ENCODE results near the gene SLC38A10. TPM values are rescaled to one million over a fixed set of nuclear protein-coding genes. Genes with fewer than 3 reads are reported as not detected.
"Not testable (repeated sequence)": the region's sequence is repeated elsewhere in the genome, so short reads cannot be mapped to it uniquely, and the experiment has no call there.

Gene SLC38A10
- total and polyA plus RNA-seq, 4 donors = 26.7 to 76.8 (median 59.1) TPM

DNA sequence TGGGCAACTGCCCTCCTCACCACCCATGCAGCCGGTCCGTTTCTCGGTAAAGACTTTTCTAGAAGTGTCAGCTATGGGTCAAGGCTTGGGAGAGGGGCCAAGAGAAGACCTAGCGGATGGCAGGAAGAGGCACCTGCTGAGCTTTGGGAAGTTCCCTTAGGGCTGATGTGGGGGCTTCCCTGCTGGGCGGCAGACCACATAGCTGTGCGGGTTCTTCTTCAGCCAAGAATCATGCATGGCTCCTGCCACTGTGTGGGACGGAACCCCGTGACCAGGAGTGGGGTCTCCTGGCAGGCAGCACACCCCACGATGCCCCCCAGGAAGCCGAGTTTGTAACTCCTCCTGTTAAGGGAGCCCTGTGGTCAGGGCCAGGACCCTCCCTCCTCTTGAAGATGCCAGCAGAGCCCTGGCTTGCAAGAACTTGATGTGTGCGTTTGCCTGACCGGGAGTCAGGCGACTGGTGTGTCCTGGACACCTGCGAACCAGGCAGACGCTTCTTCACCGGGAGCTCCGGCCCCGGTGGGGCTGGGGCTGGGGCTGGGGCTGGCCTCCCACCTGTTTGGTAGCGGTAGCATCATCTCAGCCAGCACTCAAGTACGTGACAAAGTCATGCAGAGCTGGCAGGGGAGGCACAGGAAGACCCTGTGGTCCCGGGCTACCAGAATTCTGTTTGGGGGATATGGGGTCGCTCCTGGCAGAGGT is 17.7 kb upstream of the SLC38A10 start:
- Histone ChIP-seq H3K27me3 (ENCODE audit: control insufficient read depth, insufficient read depth, low read length) (no peaks in the 10 kb centered on the region), H3K27ac (ENCODE audit: low read depth, low read length) (no peak overlapping the region), H3K36me3 (ENCODE audit: control insufficient read depth, insufficient read depth, low read length) (no peaks in the 10 kb centered on the region), H3K4me3 (ENCODE audit: low read depth, low read length) (no peak overlapping the region), H3K9me3 (ENCODE audit: control insufficient read depth, insufficient read depth, low read length) (no peaks in the 10 kb centered on the region), H3K4me1 (ENCODE audit: control insufficient read depth, insufficient read depth, low read length) (peaks cover 61% of the 10 kb centered on the region)
- no peak for DNase-seq (ENCODE audit: low read depth in 4 of 6, low spot score in 6 of 6)
- WGBS (ENCODE audit: insufficient coverage) = 86% methylated on average over 22 of the region's 22 CpGs

DNA sequence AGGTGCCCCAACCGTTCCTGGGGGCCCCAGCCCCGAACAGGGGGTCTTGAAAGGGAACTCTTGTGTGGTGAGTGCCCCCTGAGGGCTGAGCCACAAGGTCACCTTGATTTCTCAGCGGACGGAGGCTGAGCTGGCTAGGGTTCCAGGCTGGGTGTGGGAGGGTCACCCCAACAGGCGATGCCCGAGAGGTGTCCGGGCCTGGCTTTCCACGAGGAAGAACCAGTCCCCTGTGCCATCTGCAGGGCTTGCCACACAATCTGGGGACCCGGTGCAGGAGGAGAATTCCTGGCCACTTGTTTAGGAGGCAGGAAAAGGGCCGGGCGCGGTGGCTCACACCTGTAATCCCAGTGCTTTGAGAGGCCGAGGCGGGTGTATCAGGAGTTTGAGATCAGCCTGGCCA is 16.8 kb upstream of the SLC38A10 start:
- H3K4me3 ChIP-seq (ENCODE audit: low read depth, low read length) = no peak overlapping the region
- H3K4me1 ChIP-seq (ENCODE audit: control insufficient read depth, insufficient read depth, low read length) = peaks cover 56% of the 10 kb centered on the region
- H3K27me3 ChIP-seq (ENCODE audit: control insufficient read depth, insufficient read depth, low read length) = no peaks in the 10 kb centered on the region
- DNase-seq (ENCODE audit: low read depth in 4 of 6, low spot score in 6 of 6) = no peak
- no peak overlapping the region for H3K27ac ChIP-seq (ENCODE audit: low read depth, low read length)
- WGBS (ENCODE audit: insufficient coverage) = 89% methylated on average over 14 of the region's 14 CpGs
- no peaks in the 10 kb centered on the region for H3K9me3 ChIP-seq (ENCODE audit: control insufficient read depth, insufficient read depth, low read length)
- H3K36me3 ChIP-seq (ENCODE audit: control insufficient read depth, insufficient read depth, low read length) = no peaks in the 10 kb centered on the region

DNA sequence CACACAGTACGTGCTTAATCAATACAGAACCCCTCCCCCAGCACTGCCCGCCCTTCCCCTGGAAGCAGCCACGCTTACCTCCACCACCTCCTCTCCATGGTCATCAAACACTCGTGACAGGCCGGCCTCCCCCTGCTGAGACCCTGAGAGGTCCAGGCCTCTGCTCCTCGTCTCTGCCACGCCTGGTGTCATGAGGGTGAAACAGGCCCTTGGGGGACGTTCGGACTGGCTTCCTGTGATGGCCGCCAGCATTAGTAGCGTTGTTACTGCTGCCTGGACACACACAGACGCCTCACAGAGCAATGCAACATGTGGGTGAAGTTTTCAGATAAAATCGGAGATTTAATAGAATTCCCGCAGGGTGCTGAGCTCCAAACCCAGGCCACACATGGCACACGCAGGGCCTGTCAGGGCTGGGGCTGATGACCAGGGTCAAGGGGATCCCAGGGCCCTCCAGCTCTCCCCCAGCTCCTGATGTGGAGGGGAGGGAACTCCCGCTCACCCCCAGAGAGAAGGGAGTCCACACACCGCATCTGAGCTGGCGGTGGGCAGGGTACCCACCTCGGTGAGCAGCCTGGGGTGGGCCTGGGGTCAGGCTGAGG is 15.9 kb upstream of the SLC38A10 start:
- H3K4me1 ChIP-seq (ENCODE audit: control insufficient read depth, insufficient read depth, low read length) = peaks cover 51% of the 10 kb centered on the region
- 78% methylated on average over 15 of the region's 19 CpGs for WGBS (ENCODE audit: insufficient coverage)
- no peaks in the 10 kb centered on the region for H3K27me3 ChIP-seq (ENCODE audit: control insufficient read depth, insufficient read depth, low read length)
- H3K4me3 ChIP-seq (ENCODE audit: low read depth, low read length) = no peak overlapping the region
- no peak for DNase-seq (ENCODE audit: low read depth in 4 of 6, low spot score in 6 of 6)
- H3K27ac ChIP-seq (ENCODE audit: low read depth, low read length) = no peak overlapping the region
- H3K9me3 ChIP-seq (ENCODE audit: control insufficient read depth, insufficient read depth, low read length) = no peaks in the 10 kb centered on the region
- H3K36me3 ChIP-seq (ENCODE audit: control insufficient read depth, insufficient read depth, low read length) = no peaks in the 10 kb centered on the region

DNA sequence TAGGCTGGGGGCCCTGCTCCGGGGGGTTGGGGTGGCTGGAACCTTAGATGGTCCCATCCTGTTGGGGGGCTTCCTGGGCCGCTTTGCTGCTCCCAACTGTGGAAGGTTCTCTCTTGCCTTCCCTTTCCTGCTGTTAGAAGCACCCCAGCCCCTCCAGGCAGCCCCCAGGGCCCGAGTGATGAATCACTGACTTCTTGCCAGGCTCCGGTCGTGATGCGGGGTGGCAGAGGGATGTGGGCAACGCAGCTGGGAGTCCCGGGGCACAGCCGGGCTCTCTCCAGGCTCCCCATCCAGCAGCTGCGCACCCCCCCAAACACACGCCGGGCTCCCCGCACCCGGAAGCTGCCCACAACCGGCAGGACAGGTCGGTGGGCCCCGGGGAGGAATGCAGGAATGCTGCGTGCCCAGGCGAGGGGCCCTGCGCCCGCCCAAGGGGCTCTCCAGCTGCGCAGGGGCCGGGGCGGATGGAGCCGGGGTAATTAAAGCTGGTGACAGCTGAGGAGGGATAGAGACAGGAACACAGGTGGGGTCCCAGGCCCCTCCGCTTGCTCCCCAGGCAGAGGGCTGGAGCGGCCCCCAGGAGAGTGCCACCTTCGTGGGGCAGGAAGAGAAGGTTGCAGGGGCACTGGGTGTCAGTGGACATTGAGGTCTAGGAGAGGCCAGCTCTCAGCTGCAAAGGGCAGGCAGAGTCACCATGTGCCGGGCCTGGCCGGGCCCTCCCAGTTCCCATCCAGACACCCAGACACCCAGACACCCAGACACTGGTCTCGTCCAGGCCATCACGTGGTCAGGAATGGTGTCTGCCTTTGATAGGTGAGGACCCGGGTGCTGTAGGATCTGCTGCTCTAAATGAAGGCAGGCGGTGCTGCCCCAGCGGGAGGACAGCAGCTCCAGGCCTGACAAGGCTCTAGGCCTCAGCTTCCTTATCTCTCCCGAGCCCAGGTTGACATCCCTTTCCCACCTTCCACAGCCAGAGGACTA is 15.0 kb upstream of the SLC38A10 start:
- DNase-seq (ENCODE audit: low read depth in 4 of 6, low spot score in 6 of 6) = no peak
- peaks cover 46% of the 10 kb centered on the region for H3K4me1 ChIP-seq (ENCODE audit: control insufficient read depth, insufficient read depth, low read length)
- whole genome bisulfite sequencing (ENCODE audit: insufficient coverage) = 63% methylated on average over 30 of the region's 36 CpGs
- peak overlapping the region; percentile 64 for H3K27ac ChIP-seq (ENCODE audit: low read depth, low read length)
- no peak overlapping the region for H3K4me3 ChIP-seq (ENCODE audit: low read depth, low read length)
- H3K9me3 ChIP-seq (ENCODE audit: control insufficient read depth, insufficient read depth, low read length) = no peaks in the 10 kb centered on the region
- no peaks in the 10 kb centered on the region for H3K27me3 ChIP-seq (ENCODE audit: control insufficient read depth, insufficient read depth, low read length)
- no peaks in the 10 kb centered on the region for H3K36me3 ChIP-seq (ENCODE audit: control insufficient read depth, insufficient read depth, low read length)

DNA sequence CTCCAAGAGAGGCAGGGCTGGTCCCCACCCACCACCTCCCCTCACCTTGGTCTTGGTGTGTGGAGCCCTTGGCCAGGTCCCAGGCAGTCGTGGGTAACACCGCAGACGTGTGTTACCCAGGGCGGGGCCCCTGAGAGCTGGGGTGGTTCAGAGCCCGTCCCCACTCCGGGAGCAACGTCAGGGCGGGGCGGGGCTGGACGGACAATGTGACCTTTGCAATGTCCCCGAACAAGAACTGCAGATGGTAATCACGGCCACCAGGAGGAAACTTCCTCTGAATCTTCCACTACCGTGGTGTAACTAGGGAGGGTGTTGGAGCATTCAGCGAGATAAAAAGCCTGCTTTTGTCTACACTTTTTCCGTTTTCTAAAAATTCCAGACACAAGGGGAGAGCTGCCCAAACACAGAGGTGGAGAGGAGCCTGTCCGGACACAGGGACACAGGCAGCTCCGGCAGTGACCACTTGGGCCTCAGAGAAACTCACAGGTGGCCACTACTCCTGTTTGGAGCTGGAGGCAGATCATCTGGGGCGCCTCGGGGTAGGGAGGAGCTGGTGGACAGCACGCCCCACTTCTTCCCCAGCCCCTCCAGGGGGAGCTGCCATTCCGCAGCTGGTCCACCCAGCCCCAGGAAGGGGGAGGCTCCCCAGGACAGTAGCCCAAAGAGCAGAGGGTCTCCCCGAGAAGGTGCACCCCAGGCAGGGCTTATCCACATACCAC is 14.2 kb upstream of the SLC38A10 start:
- Histone ChIP-seq H3K27me3 (ENCODE audit: control insufficient read depth, insufficient read depth, low read length) (no peaks in the 10 kb centered on the region), H3K4me3 (ENCODE audit: low read depth, low read length) (peak overlapping the region; percentile 5), H3K27ac (ENCODE audit: low read depth, low read length) (peak overlapping the region; percentile 64), H3K4me1 (ENCODE audit: control insufficient read depth, insufficient read depth, low read length) (peaks cover 37% of the 10 kb centered on the region), H3K9me3 (ENCODE audit: control insufficient read depth, insufficient read depth, low read length) (no peaks in the 10 kb centered on the region), H3K36me3 (ENCODE audit: control insufficient read depth, insufficient read depth, low read length) (no peaks in the 10 kb centered on the region)
- 18% methylated on average over 17 of the region's 22 CpGs for WGBS (ENCODE audit: insufficient coverage)
- DNase-seq (ENCODE audit: low read depth in 4 of 6, low spot score in 6 of 6) = peak in 2 of 6 donors; percentile 61 to 67

DNA sequence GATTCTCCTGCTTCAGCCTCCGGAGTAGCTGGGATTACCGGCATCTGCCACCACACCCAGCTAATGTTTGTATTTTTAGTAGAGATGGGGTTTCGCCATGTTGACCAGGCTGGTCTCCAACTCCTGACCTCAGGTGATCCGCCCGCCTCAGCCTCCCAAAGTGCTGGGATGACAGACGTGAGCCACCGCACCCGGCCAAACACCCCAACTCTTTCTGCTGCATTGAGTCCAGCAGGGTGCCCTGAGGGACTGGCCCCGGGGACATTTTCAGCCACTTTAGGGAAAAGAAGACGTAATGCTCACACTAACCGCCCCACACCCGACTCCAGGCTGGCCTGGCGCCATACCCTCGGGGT is 13.7 kb upstream of the SLC38A10 start:
- H3K27ac ChIP-seq (ENCODE audit: low read depth, low read length) = peak overlapping the region; percentile 64
- WGBS (ENCODE audit: insufficient coverage) = 75% methylated on average over 11 of the region's 14 CpGs
- not testable (repeated sequence) for H3K9me3 ChIP-seq (ENCODE audit: control insufficient read depth, insufficient read depth, low read length); H3K36me3 ChIP-seq (ENCODE audit: control insufficient read depth, insufficient read depth, low read length); DNase-seq (ENCODE audit: low read depth in 4 of 6, low spot score in 6 of 6); H3K27me3 ChIP-seq (ENCODE audit: control insufficient read depth, insufficient read depth, low read length)
- peak overlapping the region; percentile 5 for H3K4me3 ChIP-seq (ENCODE audit: low read depth, low read length)
- H3K4me1 ChIP-seq (ENCODE audit: control insufficient read depth, insufficient read depth, low read length) = peaks cover 32% of the 10 kb centered on the region

DNA sequence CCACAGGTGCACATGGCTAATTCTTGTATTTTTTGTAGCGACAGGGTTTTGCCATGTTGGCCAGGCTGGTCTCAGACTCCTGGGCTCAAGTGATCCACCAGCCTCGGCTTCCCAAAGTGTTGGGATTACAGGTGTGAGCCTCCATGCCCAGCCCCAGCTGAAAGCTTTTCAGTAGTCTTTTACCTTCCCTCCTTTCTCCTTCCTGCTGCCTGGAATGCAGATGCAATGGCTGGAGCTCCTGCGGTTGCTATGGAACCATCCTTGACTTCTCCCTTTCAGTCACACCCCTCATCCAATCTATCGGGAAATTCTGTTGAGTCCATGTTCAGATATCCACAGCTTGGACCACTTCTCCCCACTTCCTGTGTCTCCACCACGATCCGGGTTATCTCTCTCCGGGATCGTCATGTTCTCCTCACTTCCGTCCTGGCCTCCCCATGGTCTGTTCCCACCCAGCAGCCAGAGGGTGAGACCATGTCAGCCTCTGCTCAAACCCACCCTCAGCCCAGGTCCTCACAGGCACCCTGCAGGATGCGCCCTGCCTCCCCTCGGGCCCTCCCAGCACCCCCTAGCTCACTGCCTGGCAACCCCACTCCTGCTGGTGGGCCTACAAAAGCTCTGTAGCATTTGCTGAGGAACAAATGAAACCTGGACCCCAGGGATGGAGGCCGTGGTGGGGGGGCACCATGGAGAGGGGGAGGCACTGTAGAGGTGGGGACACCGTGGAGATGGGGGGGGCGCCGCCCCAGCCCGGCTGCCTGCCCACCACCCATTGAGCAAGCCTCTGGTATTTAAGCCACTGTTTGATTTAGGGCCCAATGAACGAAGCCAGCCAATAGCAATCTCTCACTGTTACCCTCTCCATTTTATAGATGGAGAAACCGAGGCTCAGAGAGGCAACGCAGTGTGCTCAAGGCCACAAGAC is 12.8 kb upstream of the SLC38A10 start:
- no peak for DNase-seq (ENCODE audit: low read depth in 4 of 6, low spot score in 6 of 6)
- no peak overlapping the region for H3K4me3 ChIP-seq (ENCODE audit: low read depth, low read length)
- peaks cover 3% of the 10 kb centered on the region for H3K36me3 ChIP-seq (ENCODE audit: control insufficient read depth, insufficient read depth, low read length)
- peaks cover 31% of the 10 kb centered on the region for H3K4me1 ChIP-seq (ENCODE audit: control insufficient read depth, insufficient read depth, low read length)
- no peaks in the 10 kb centered on the region for H3K9me3 ChIP-seq (ENCODE audit: control insufficient read depth, insufficient read depth, low read length)
- WGBS (ENCODE audit: insufficient coverage) = 89% methylated on average over 17 of the region's 19 CpGs
- H3K27ac ChIP-seq (ENCODE audit: low read depth, low read length) = no peak overlapping the region
- no peaks in the 10 kb centered on the region for H3K27me3 ChIP-seq (ENCODE audit: control insufficient read depth, insufficient read depth, low read length)

DNA sequence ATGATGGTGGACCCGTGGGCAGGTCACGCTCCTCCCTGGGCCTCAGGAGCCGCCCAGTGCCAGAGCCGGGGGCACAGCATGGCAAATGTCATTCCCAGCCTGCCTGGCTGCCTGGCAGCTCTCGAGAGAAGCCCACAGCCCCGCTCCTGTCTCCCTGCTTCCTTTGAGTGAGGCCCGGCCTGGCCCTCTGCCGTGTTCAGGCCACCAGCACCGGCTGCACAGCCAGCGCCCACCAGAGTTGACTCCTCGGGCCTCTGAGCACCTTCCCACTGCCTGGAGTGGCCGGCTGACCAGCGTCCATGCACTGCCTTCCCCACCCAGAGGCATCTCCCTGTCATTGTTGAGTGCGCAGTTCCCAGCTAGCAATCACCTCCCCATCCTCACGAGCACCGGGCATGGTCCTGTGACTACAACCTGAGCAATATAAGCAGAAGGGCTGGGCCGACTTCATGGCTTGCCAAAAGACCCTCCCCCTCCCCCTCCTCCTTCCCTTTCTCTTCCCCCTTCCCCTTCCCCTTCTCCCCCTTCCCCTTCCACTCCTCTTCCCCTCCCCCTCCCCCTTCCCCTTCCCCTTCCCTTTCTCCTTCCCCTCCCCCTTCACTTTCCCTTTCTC is 11.9 kb upstream of the SLC38A10 start:
- WGBS (ENCODE audit: insufficient coverage) = 71% methylated on average over 14 of the region's 17 CpGs
- Histone ChIP-seq H3K36me3 (ENCODE audit: control insufficient read depth, insufficient read depth, low read length) (peaks cover 3% of the 10 kb centered on the region), H3K27ac (ENCODE audit: low read depth, low read length) (no peak overlapping the region), H3K4me3 (ENCODE audit: low read depth, low read length) (no peak overlapping the region), H3K9me3 (ENCODE audit: control insufficient read depth, insufficient read depth, low read length) (no peaks in the 10 kb centered on the region), H3K27me3 (ENCODE audit: control insufficient read depth, insufficient read depth, low read length) (no peaks in the 10 kb centered on the region), H3K4me1 (ENCODE audit: control insufficient read depth, insufficient read depth, low read length) (peaks cover 26% of the 10 kb centered on the region)
- DNase-seq (ENCODE audit: low read depth in 4 of 6, low spot score in 6 of 6) = no peak
